Thyroid gland (tissue), 4 donors: Measurements from ENCODE around the gene ZMYM4.

ENCODE experiments used
- CTCF ChIP-seq, 6 experiments: fragments of 200-600 bp in 3 of 6; fragments of 450-650 bp in 3 of 6; sonication (generic) in 3 of 6; IDR thresholded peaks; one replicate each; pipeline ENCODE4 v1.5.1; 2016 to 2019; ENCODE audit warnings: antibody characterized with exemption in 6 of 6, mild to moderate bottlenecking in 2 of 6, inconsistent platforms in 1 of 6, moderate library complexity in 1 of 6
- POLR2A ChIP-seq, 2 donors: fragments of 450-650 bp; IDR thresholded peaks; one replicate each; pipeline ENCODE4 v1.6.1; 2017; ENCODE audit warnings: antibody characterized with exemption in 2 of 2, mild to moderate bottlenecking in 2 of 2, moderate library complexity in 1 of 2

GRCh38 chr1:35290452-35290851, 21.9 kb downstream of the ZMYM4 start:
- TF ChIP-seq CTCF (IDR thresholded peaks at IDR 0.05), result no peak
- no peak for TF ChIP-seq POLR2A (IDR thresholded peaks at IDR 0.05)
